ENCODE data around the gene CDKN2A. TPM values are rescaled to one million over a fixed set of nuclear protein-coding genes. Genes with fewer than 3 reads are reported as not detected.
"Not testable (repeated sequence)": the region's sequence is repeated elsewhere in the genome, so short reads cannot be mapped to it uniquely, and the experiment has no call there.

Gene CDKN2A
- total RNA-seq, 1 experiment from 2014 or later, result 282 TPM

DNA sequence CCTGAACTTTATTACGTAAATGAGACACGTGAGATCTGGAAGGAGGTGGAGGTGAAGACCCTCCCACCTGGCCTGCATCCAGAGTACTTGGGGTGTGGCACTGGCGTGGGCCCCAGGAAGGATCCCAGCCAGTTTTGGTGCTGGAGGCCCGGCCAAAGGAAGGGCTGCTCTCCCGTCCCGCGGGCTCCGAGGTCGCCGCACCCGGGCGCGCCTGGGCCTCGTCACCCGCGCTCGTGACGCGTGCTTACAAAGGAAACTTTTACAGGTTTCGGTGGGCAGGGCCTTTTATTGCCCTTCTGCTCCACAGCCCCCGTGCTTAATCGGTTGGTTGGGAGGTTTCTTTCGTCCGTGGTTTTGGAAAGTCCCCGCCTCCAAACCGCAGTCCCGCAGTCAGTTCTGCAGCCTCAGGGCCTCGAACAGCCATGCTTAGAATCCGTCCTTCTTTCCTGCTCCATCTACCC is 29.2 kb downstream of the CDKN2A start:
- no peaks in the 10 kb centered on the region for H4K20me1 ChIP-seq (ENCODE audit: insufficient read depth)
- BruUV-seq (replicated peaks), result no TSS peak
- H3K27me3 ChIP-seq (ENCODE audit: insufficient read depth, low read depth), result no peaks in the 10 kb centered on the region
- peaks cover 21% of the 10 kb centered on the region; the same call in 1 of the 2 replicates for H3F3A ChIP-seq (ENCODE audit: insufficient read depth, low read depth)
- H3K27ac ChIP-seq, result no peak overlapping the region
- H3K36me3 ChIP-seq (ENCODE audit: low read depth), result peaks cover 14% of the 10 kb centered on the region
- intact Hi-C loops (cut with micrococcal nuclease; ENCODE audit: unreplicated experiment), result no loop called here
- H3K4me3 ChIP-seq, result no peak overlapping the region
- no peaks in the 10 kb centered on the region for H3K79me2 ChIP-seq (ENCODE audit: low read depth)
- TF ChIP-seq EZH2 (IDR thresholded peaks at IDR 0.05; ENCODE audit: low read depth), result no peak
- TF ChIP-seq, protein P1, sequence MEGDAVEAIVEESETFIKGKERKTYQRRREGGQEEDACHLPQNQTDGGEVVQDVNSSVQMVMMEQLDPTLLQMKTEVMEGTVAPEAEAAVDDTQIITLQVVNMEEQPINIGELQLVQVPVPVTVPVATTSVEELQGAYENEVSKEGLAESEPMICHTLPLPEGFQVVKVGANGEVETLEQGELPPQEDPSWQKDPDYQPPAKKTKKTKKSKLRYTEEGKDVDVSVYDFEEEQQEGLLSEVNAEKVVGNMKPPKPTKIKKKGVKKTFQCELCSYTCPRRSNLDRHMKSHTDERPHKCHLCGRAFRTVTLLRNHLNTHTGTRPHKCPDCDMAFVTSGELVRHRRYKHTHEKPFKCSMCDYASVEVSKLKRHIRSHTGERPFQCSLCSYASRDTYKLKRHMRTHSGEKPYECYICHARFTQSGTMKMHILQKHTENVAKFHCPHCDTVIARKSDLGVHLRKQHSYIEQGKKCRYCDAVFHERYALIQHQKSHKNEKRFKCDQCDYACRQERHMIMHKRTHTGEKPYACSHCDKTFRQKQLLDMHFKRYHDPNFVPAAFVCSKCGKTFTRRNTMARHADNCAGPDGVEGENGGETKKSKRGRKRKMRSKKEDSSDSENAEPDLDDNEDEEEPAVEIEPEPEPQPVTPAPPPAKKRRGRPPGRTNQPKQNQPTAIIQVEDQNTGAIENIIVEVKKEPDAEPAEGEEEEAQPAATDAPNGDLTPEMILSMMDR (conservative IDR thresholded peaks at IDR 0.05), result no peak
- H3K4me2 ChIP-seq, result no peak overlapping the region
- ChIA-PET CTCF (no interaction called here), POLR2A (ENCODE audit: unreplicated experiment) (no interaction called here)
- DNase-seq, result no peak
- no peaks in the 10 kb centered on the region for H3K9me3 ChIP-seq (ENCODE audit: insufficient read depth, low read depth)
- no peaks in the 10 kb centered on the region for H3K9me2 ChIP-seq (ENCODE audit: insufficient read depth)
- no peaks in the 10 kb centered on the region for H3K4me1 ChIP-seq (replicated peaks; ENCODE audit: insufficient read depth)
- no peak overlapping the region for H2AFZ ChIP-seq

DNA sequence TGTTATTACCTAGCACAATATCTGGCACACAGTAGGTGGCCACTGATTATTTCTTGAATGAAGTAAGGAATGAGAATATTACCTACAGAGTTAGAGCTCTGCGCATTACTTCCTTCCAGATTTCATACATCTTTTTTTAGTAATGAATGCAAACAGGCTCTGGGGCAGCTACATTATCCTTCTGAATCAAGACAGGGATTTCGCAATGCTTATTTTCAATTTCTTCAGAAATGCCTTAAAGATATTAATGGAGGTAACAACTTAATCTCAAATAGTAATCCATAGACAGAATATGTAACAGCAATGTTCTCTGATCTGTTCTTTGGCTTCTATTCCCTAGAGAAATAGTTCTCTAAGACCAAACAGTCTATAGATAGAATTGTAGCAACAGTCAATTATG is 32.6 kb downstream of the CDKN2A start:
- H3K27me3 ChIP-seq (ENCODE audit: insufficient read depth, low read depth), result no peaks in the 10 kb centered on the region
- no peak overlapping the region for H3K4me2 ChIP-seq
- no TSS peak for BruUV-seq (replicated peaks)
- no peaks in the 10 kb centered on the region for H3K79me2 ChIP-seq (ENCODE audit: low read depth)
- intact Hi-C loops (cut with micrococcal nuclease; ENCODE audit: unreplicated experiment), result no loop called here
- no peaks in the 10 kb centered on the region for H3K9me3 ChIP-seq (ENCODE audit: insufficient read depth, low read depth)
- ChIA-PET POLR2A (ENCODE audit: unreplicated experiment) (interaction anchor here (0.6 kb wide), 1 partner anchor 21 kb away, joined by 5 read pairs; no protein-coding TSS in a partner anchor), CTCF (no interaction called here)
- H2AFZ ChIP-seq, result no peak overlapping the region
- H3K9me2 ChIP-seq (ENCODE audit: insufficient read depth), result no peaks in the 10 kb centered on the region
- DNase-seq, result no peak
- no peak overlapping the region for H3K4me3 ChIP-seq
- H4K20me1 ChIP-seq (ENCODE audit: insufficient read depth), result no peaks in the 10 kb centered on the region
- H3F3A ChIP-seq (ENCODE audit: insufficient read depth, low read depth), result no peaks in the 10 kb centered on the region
- TF ChIP-seq EZH2 (IDR thresholded peaks at IDR 0.05; ENCODE audit: low read depth), result no peak
- TF ChIP-seq, protein P1 (conservative IDR thresholded peaks at IDR 0.05), result no peak
- no peaks in the 10 kb centered on the region for H3K36me3 ChIP-seq (ENCODE audit: low read depth)
- H3K4me1 ChIP-seq (replicated peaks; ENCODE audit: insufficient read depth), result no peaks in the 10 kb centered on the region
- no peak overlapping the region for H3K27ac ChIP-seq

DNA sequence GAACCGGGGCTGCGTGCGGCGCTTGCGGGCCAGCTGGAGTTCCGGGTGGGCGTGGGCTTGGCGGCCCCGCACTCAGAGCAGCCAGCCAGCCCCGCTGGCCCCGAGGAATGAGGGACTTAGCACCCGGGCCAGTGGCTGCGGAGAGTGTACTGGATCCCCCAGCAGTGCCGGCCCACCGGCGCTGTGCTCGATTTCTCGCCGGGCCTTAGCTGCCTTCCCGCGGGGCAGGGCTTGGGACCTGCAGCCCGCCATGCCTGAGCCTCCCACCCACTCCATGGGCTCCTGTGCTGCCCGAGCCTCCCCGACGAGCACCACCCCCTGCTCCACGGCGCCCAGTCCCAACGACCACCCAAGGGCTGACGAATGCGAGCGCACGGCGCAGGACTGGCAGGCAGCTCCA is 34.9 kb downstream of the CDKN2A start:
- H3K27ac ChIP-seq; H3K27me3 ChIP-seq (ENCODE audit: insufficient read depth, low read depth); H4K20me1 ChIP-seq (ENCODE audit: insufficient read depth); H3K9me3 ChIP-seq (ENCODE audit: insufficient read depth, low read depth); H3K4me2 ChIP-seq; H3F3A ChIP-seq (ENCODE audit: insufficient read depth, low read depth); H3K79me2 ChIP-seq (ENCODE audit: low read depth); H2AFZ ChIP-seq; H3K4me1 ChIP-seq (replicated peaks; ENCODE audit: insufficient read depth); BruUV-seq (replicated peaks); H3K4me3 ChIP-seq; H3K9me2 ChIP-seq (ENCODE audit: insufficient read depth); H3K36me3 ChIP-seq (ENCODE audit: low read depth); intact Hi-C loops (cut with micrococcal nuclease; ENCODE audit: unreplicated experiment); DNase-seq; CTCF ChIA-PET; POLR2A ChIA-PET (ENCODE audit: unreplicated experiment): not testable (repeated sequence)

DNA sequence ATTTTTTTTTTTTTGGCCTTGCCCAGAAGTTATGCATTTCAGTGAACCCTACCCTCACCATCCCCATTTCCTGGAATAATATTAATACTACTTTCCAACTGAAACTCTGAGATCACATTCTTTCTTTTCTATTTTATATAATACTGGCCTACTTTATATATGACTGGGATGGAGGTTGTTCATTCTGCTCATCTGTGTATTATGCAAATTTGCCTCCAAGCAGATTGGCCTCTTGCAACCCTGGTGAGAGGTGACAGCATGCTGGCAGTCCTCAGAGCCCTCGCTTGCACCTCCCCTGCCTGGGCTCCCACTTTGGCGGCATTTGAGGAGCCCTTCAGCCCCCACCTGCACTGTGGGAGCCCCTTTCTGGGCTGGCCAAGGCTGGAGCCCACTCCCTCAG is 35.4 kb downstream of the CDKN2A start:
- Histone ChIP-seq H4K20me1 (ENCODE audit: insufficient read depth) (no peaks in the 10 kb centered on the region), H3K79me2 (ENCODE audit: low read depth) (no peaks in the 10 kb centered on the region), H3K27ac (no peak overlapping the region), H3K4me2 (no peak overlapping the region), H3K4me1 (replicated peaks; ENCODE audit: insufficient read depth) (no peaks in the 10 kb centered on the region), H3K4me3 (no peak overlapping the region), H3K9me2 (ENCODE audit: insufficient read depth) (no peaks in the 10 kb centered on the region), H3K9me3 (ENCODE audit: insufficient read depth, low read depth) (no peaks in the 10 kb centered on the region), H3K36me3 (ENCODE audit: low read depth) (no peaks in the 10 kb centered on the region), H2AFZ (no peak overlapping the region), H3K27me3 (ENCODE audit: insufficient read depth, low read depth) (no peaks in the 10 kb centered on the region), H3F3A (ENCODE audit: insufficient read depth, low read depth) (no peaks in the 10 kb centered on the region)
- intact Hi-C loops (cut with micrococcal nuclease; ENCODE audit: unreplicated experiment), result no loop called here
- no TSS peak for BruUV-seq (replicated peaks)
- ChIA-PET CTCF (no interaction called here), POLR2A (ENCODE audit: unreplicated experiment) (no interaction called here)
- DNase-seq, result no peak
- no peak for TF ChIP-seq EZH2 (IDR thresholded peaks at IDR 0.05; ENCODE audit: low read depth)
- TF ChIP-seq, protein P1 (conservative IDR thresholded peaks at IDR 0.05), result no peak
